GM21447 (cell line): ENCODE measurements around the gene TFF2.

Source experiments
- ATAC-seq: cut with Tn5 transposase; IDR thresholded peaks from one replicate; pipeline ENCODE4 v1.9.1; 2021; ENCODE audit not compliant: unreplicated experiment

Gene TFF2

DNA sequence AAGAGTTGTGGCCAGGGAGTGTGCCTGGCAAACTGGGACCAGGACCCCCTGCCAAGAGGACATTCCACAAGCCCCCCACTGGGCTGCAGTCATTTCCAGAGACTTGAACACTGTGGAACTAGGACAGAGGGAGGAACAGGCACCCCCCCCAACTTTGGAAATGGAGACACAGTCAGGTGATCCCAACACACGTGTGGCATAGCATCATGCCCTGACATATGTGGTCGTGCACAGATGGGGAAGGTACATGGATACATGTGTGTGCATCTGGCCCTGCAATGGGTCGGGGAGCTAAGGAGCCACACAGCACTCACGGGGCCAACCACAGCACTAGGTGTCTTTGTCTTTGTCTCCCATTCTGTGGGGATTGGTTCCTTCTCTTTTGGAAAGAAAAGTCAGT, 28.9 kb downstream of the TFF2 start:
- ATAC-seq: no peak

DNA sequence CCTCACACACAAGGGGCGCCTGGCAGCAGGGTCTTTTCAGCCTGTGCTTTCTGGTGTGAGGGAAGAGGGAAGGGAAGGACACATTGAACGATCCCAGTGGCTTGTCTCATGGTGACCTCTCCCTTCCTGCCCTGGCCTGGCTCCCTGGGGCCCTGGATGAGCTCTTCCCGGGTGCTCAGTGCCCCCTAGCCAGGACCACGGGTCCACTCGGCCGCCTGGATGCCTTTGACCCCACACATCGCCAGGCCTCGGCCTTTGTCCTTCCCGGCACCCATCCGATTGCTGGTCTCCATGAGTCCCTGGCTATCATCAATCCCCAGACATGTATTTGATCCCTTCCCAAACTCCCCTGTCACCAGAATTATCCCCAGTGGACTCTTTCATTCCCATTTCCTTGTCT, 29.6 kb downstream of the TFF2 start:
- ATAC-seq: no peak

GRCh38 chr21:42320791-42321190, 30.0 kb downstream of the TFF2 start:
- no peak for ATAC-seq

GRCh38 chr21:42319851-42320572, 30.8 kb downstream of the TFF2 start:
- ATAC-seq: no peak

DNA sequence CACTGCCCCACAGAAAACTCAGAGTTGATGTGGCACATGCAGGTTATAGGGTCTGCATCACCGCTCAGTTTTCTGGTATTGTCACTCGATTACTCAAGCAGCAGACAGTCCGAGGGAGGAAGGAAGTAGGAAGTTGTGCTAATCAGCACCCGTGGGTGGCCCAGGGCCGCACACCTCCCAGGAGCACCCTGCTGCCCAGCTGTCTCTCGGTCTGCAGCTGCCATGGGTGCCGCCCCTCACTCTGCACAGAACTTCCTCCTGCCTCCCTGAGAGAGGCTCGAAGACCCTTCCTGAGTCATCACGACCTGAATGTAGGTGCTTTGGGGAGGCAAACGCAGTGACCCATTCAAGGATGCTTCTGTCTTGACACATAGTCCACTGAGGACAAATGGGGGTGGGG, 31.4 kb downstream of the TFF2 start:
- no peak for ATAC-seq

DNA sequence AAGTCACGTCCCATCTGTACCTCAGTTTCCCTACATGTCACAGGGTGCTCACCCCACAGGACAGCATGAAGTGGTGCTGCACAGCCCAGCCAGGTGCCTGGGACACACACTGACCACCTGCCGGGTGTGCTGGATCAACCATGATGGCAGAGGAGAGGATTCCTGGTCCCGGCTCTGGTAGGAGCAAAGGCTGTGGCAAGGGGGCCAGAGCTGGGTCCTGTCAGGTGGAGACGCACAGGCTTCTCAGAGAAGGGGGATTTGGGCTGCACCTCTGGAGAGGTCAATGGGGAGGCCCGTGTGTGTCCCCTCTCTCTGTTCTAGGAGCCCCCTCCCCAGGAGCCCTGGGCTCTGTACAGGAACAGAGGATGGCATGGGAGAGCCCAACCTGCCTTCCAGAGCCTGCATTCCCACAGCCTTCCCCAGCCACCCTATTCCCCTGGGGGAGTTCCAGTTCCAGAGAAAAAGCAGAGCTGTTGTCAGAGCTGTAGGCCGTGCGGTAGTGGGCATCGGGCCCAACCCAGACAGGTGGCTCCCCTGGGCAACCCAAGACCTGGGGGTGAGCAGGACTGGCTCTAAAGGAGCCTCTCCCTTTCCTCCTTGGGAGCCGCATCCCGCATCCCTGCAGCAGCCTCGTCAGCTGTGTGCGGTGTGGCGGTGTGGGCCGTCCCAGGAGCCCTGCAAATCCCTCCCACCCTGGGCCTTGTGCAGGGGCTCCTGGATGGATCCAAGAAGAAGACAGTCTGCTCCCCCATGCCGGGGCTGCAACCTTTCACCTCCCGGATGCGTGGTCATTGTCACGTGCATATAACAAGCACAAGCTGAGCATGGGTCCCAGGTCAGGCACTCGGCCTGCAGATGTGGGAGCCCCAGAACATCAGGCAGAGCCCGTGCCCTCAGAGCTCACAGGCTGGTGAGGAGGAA, 32.7 kb downstream of the TFF2 start:
- ATAC-seq: no peak

- ATAC-seq: no peak
Measured at GRCh38 chr21:42317341-42317741, 33.5 kb downstream of the TFF2 start.

GRCh38 chr21:42316891-42317290, 33.9 kb downstream of the TFF2 start:
- no peak for ATAC-seq

- ATAC-seq: no peak
Measured at GRCh38 chr21:42315296-42315891, 35.4 kb downstream of the TFF2 start, which contains the start of gene TFF3. TFF3 (minus strand) TSS chr21:42315409; CDS start chr21:42315374, 35 bp downstream.

GRCh38 chr21:42314616-42315295, 36.0 kb downstream of the TFF2 start:
- ATAC-seq: no peak

- ATAC-seq: no peak
Measured at GRCh38 chr21:42313501-42313969, 37.3 kb downstream of the TFF2 start.

DNA sequence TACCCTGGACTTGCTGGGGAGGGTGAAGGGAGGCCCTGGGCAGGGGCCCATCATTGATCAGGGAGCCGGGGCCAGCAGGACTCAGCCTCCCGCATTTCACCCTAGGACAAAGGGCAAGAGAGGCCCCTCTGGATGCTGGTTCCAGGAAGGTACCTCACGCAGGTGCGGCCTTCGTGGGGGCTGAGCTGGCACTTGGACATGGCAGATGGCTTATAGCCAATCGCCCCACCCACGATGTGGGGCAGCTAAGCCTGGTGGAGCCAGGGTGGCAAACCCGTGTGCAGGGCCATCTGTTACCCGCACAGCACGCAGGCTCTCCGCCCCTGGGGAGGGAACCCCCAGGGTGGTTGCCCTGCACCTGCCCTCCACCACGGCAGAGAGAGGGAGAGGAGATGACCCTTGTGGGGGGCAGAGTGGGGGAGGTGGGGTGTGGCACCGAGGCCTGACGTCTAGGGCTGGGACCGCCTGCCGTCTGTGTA, 38.1 kb downstream of the TFF2 start:
- ATAC-seq: no peak

DNA sequence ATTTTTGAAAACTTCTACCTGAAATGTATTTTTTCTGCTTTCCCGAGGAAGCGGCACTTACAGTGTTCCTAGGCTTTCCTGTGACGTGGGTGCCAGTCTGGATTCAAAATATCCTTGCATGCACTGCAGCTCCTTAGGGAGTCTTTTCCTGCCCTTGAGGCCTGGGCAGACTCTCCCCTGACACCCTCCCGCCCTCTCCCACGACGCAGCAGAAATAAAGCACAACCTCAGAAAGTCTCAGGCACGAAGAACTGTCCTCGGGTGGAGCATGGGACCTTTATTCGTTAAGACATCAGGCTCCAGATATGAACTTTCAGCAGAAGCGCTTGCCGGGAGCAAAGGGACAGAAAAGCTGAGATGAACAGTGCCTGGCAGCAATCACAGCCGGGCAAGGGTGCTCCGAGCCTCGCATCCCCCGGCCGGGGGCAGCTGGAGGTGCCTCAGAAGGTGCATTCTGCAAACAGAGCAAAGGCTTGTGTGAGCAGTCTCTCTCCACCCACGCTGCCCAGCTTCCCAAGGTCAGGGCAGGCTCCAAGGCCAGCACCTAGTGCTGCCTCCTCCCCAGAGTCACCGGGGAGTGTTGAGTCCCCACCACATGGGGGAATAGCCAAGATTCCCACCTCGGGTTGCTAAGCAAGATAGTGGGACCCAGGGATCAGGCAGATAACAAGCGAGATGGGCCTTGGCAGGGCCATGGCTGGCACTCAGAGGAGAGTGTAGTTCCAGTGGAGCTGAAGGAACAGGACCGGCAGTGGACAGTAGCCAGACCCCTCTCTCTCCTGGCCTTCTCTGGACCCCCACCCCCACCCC, 38.8 kb downstream of the TFF2 start:
- no peak for ATAC-seq

GRCh38 chr21:42311160-42311559, 39.6 kb downstream of the TFF2 start:
- no peak for ATAC-seq

- ATAC-seq: no peak
Measured at GRCh38 chr21:42310411-42311001, 40.3 kb downstream of the TFF2 start.

- ATAC-seq: no peak
Measured at GRCh38 chr21:42309753-42310213, 41.0 kb downstream of the TFF2 start.

- no peak for ATAC-seq
Measured at GRCh38 chr21:42308914-42309752, 41.7 kb downstream of the TFF2 start.

- no peak for ATAC-seq
Measured at GRCh38 chr21:42308161-42308913, 42.5 kb downstream of the TFF2 start.
